Lung (tissue), 12 donors: ENCODE measurements around the gene DUSP14. TPM values are rescaled to one million over a fixed set of nuclear protein-coding genes. Genes with fewer than 3 reads are reported as not detected.

Experiments used
- ATAC-seq: fragments of 200-7000 bp; cut with Tn5 transposase; one replicate; pipeline ENCODE4 v1.9.1; 2020; ENCODE audit warnings: moderate number of reproducible peaks; ENCODE audit not compliant: insufficient read depth, low FRiP score
- DNase-seq, 3 donors: peaks; one replicate each; pipeline ENCODE4 v3.0.0-alpha.2; 2013 to 2017
- H3K27ac ChIP-seq, 2 donors: one replicate each; pipeline ENCODE4 v1.5.1; 2013; ENCODE audit warnings: mild to moderate bottlenecking in 2 of 2, moderate library complexity in 2 of 2, control low read depth in 1 of 2, inconsistent platforms in 1 of 2, low read depth in 1 of 2, low read length in 1 of 2
- H3K27me3 ChIP-seq, 3 donors: one replicate each; pipeline ENCODE4 v1.5.1; 2013; ENCODE audit warnings: low read length in 2 of 3; ENCODE audit not compliant: control insufficient read depth in 3 of 3, insufficient read depth in 3 of 3
- H3K36me3 ChIP-seq, 4 donors: one replicate each; pipeline ENCODE4 v1.5.1; 2013; ENCODE audit warnings: low read length in 4 of 4, mild to moderate bottlenecking in 1 of 4, moderate library complexity in 1 of 4; ENCODE audit not compliant: control insufficient read depth in 4 of 4, insufficient read depth in 4 of 4
- H3K4me1 ChIP-seq, 5 donors: one replicate each; pipeline ENCODE4 v1.5.1; 2013; ENCODE audit warnings: low read length in 5 of 5, mild to moderate bottlenecking in 2 of 5, moderate library complexity in 1 of 5; ENCODE audit not compliant: control insufficient read depth in 5 of 5, insufficient read depth in 5 of 5
- H3K4me3 ChIP-seq: one replicate; pipeline ENCODE4 v1.5.1; 2013; ENCODE audit warnings: mild to moderate bottlenecking, control low read depth, moderate library complexity
- H3K9ac ChIP-seq, 2 donors: one replicate each; pipeline ENCODE4 v1.5.1; 2013; ENCODE audit warnings: low read length in 2 of 2, control low read depth in 1 of 2; ENCODE audit not compliant: insufficient read depth in 1 of 2
- H3K9me3 ChIP-seq, 4 donors: one replicate each; pipeline ENCODE4 v1.5.1; 2013; ENCODE audit warnings: low read length in 3 of 4, mild to moderate bottlenecking in 1 of 4, moderate library complexity in 1 of 4; ENCODE audit not compliant: control insufficient read depth in 4 of 4, insufficient read depth in 3 of 4
- CTCF ChIP-seq: IDR thresholded peaks from 2 replicates; pipeline ENCODE4 v1.5.1; 2012; ENCODE audit warnings: mild to moderate bottlenecking; ENCODE audit errors: control extremely low read depth, extremely low read depth
- WGBS, 2 donors: extraction: QIAGEN DNeasy Blood & Tissue Kit; methylation state at CpG; one replicate each; pipeline ENCODE4 v1.1.7; 2013; 5-methylcytosine and 5-hydroxymethylcytosine counted together
- polyA plus RNA-seq, 2 donors: library from polyadenylated mRNA; stranded (reverse); fragments of 200-250 nt; gene quantifications; one replicate each; pipeline ENCODE4 v1.2.1, GENCODE V29; 2013
- total RNA-seq, 2 donors: library from RNA; depleted of rRNA in 1 of 2; stranded (reverse); fragments of >200 nt in 1 of 2; gene quantifications; one replicate each; pipeline ENCODE4 v1.2.1, GENCODE V29; 2014 to 2021
- donor health status: control.
- donor health status: control.
- donor health status: Bipolar disorder and iron deficiency.
- donor health status: healthy.
- donor health status: DM: yes; HTN: yes; CAD: no.

DUSP14 gene
- total and polyA plus RNA-seq, 4 donors: 7.4 to 15.7 (median 10.4) TPM

GRCh38 chr17:37479025-37479424 is 10.7 kb upstream of the DUSP14 start:
- Histone ChIP-seq H3K27me3 (no peaks in the 10 kb centered on the region), H3K9ac (no peak overlapping the region), H3K4me3 (no peak overlapping the region), H3K36me3 (peaks cover 13 to 22% (median 20%) of the 10 kb centered on the region in 4 donors), H3K27ac (no peak overlapping the region), H3K9me3 (no peaks in the 10 kb centered on the region), H3K4me1 (peaks cover 0 to 14% (median 8%) of the 10 kb centered on the region in 5 donors)
- 95 to 100% methylated on average over 1 of the region's 1 CpG for WGBS, 2 donors
- no peak for TF ChIP-seq CTCF
- DNase-seq (no peak), ATAC-seq (no peak)

- DNase-seq: no peak
- TF ChIP-seq CTCF: no peak
- 92 to 96% methylated on average over 2 of the region's 2 CpGs for WGBS, 2 donors
- Histone ChIP-seq H3K9me3 (no peaks in the 10 kb centered on the region), H3K4me3 (no peak overlapping the region), H3K27ac (no peak overlapping the region), H3K9ac (no peak overlapping the region), H3K27me3 (no peaks in the 10 kb centered on the region), H3K4me1 (peaks cover 0 to 14% (median 8%) of the 10 kb centered on the region in 5 donors), H3K36me3 (peaks cover 13 to 16% (median 14%) of the 10 kb centered on the region in 4 donors)
- no peak for ATAC-seq
Observed at GRCh38 chr17:37480427-37480826, 9.3 kb upstream of the DUSP14 start.

- no peak overlapping the region for H3K4me3 ChIP-seq
- peaks cover 8 to 14% (median 14%) of the 10 kb centered on the region in 4 donors for H3K36me3 ChIP-seq
- ATAC-seq: no peak
- no peak overlapping the region for H3K9ac ChIP-seq
- H3K27me3 ChIP-seq: no peaks in the 10 kb centered on the region
- 88 to 95% methylated on average over 9 of the region's 9 CpGs for WGBS, 2 donors
- H3K9me3 ChIP-seq: no peaks in the 10 kb centered on the region
- no peak for DNase-seq
- no peak overlapping the region for H3K27ac ChIP-seq
- H3K4me1 ChIP-seq: peaks cover 0 to 14% (median 8%) of the 10 kb centered on the region in 5 donors
- no peak for TF ChIP-seq CTCF
Observed at GRCh38 chr17:37481001-37481665, 8.6 kb upstream of the DUSP14 start.
